Tibial nerve (tissue), 4 donors: ENCODE results near the gene CCT5. TPM values are rescaled to one million over a fixed set of nuclear protein-coding genes. Genes with fewer than 3 reads are reported as not detected.

ENCODE experiments used
- DNase-seq, 2 donors: peaks; one replicate each; pipeline ENCODE4 v3.0.0-alpha.2; 2019; ENCODE audit warnings: low spot score in 2 of 2
- H3K27ac ChIP-seq, 4 donors: fragments of 200-600 bp; sonication (generic) in 3 of 4; one replicate each; pipeline ENCODE4 v1.5.1; 2017 to 2019; ENCODE audit warnings: mild to moderate bottlenecking in 1 of 4
- H3K27me3 ChIP-seq, 2 donors: fragments of 200-600 bp; sonication (generic) in 1 of 2; one replicate each; pipeline versions ENCODE4 v1.5.1 to v1.6.0; 2017 to 2019
- H3K36me3 ChIP-seq, 3 donors: fragments of 200-600 bp; sonication (generic); one replicate each; pipeline ENCODE4 v1.5.1; 2018 to 2019
- H3K4me1 ChIP-seq, 4 donors: fragments of 200-600 bp; sonication (generic) in 3 of 4; one replicate each; pipeline ENCODE4 v1.5.1; 2017 to 2019
- H3K4me3 ChIP-seq, 4 donors: fragments of 200-600 bp; sonication (generic) in 3 of 4; one replicate each; pipeline ENCODE4 v1.5.1; 2017 to 2019; ENCODE audit warnings: mild to moderate bottlenecking in 1 of 4, moderate library complexity in 1 of 4
- H3K9me3 ChIP-seq, 4 donors: fragments of 200-600 bp; sonication (generic) in 3 of 4; one replicate each; pipeline ENCODE4 v1.5.1; 2017 to 2019
- CTCF ChIP-seq, 5 experiments: fragments of 200-600 bp in 3 of 5; fragments of 450-650 bp in 2 of 5; sonication (generic) in 3 of 5; IDR thresholded peaks; one replicate each; pipeline ENCODE4 v1.5.1; 2016 to 2019; ENCODE audit warnings: antibody characterized with exemption in 5 of 5, mild to moderate bottlenecking in 3 of 5, moderate library complexity in 2 of 5
- EP300 ChIP-seq, 2 donors: sonication (generic); formaldehyde crosslinking; IDR thresholded peaks; one replicate each; pipeline ENCODE4 v1.6.1; 2017; ENCODE audit warnings: antibody characterized with exemption in 2 of 2, mild to moderate bottlenecking in 1 of 2
- POLR2A ChIP-seq, 2 donors: fragments of 450-650 bp; IDR thresholded peaks; one replicate each; pipeline ENCODE4 v1.6.1; 2017; ENCODE audit warnings: antibody characterized with exemption in 2 of 2, mild to moderate bottlenecking in 2 of 2, moderate library complexity in 2 of 2
- WGBS, 2 donors: methylation state at CpG; one replicate each; pipeline ENCODE4 v1.1.5; 2018; 5-methylcytosine and 5-hydroxymethylcytosine counted together
- total RNA-seq, 4 donors: library from RNA; depleted of rRNA; stranded (reverse); fragments of >200 nt; gene quantifications; one replicate each; pipeline ENCODE4 v1.1.0, GENCODE V29; 2016

The CCT5 gene
- total RNA-seq, 4 donors from 2014 or later = 102 to 152 (median 120) TPM

- no peak for TF ChIP-seq EP300 (IDR thresholded peaks at IDR 0.05)
- no peak for TF ChIP-seq CTCF (IDR thresholded peaks at IDR 0.05)
- TF ChIP-seq POLR2A (IDR thresholded peaks at IDR 0.05) = no peak
- no peaks in the 10 kb centered on the region for H3K4me1 ChIP-seq
- H3K27me3 ChIP-seq = no peaks in the 10 kb centered on the region
- no peak overlapping the region for H3K27ac ChIP-seq
- 87 to 92% methylated on average over 5 of the region's 5 CpGs for WGBS, 2 donors
- H3K9me3 ChIP-seq = no peaks in the 10 kb centered on the region
- no peak overlapping the region for H3K4me3 ChIP-seq
- H3K36me3 ChIP-seq = peaks cover 0 to 15% (median 0%) of the 10 kb centered on the region in 3 donors
- no peak for DNase-seq
Observed at GRCh38 chr5:10300246-10300645, 50.2 kb downstream of the CCT5 start.

- TF ChIP-seq EP300 (IDR thresholded peaks at IDR 0.05) (no peak), CTCF (IDR thresholded peaks at IDR 0.05) (no peak), POLR2A (IDR thresholded peaks at IDR 0.05) (no peak)
- DNase-seq = no peak
Observed at GRCh38 chr5:10301266-10301665, 51.2 kb downstream of the CCT5 start.

GRCh38 chr5:10301842-10302610 lies 51.9 kb downstream of the CCT5 start:
- WGBS, 2 donors = 66 to 79% methylated on average over 11 of the region's 11 CpGs
- Histone ChIP-seq H3K4me1 (peaks cover 0 to 11% (median 3%) of the 10 kb centered on the region in 4 donors), H3K9me3 (no peaks in the 10 kb centered on the region), H3K27ac (peak overlapping the region in 1 of 4 donors; percentile 50), H3K4me3 (no peak overlapping the region), H3K27me3 (no peaks in the 10 kb centered on the region), H3K36me3 (peaks cover 0 to 7% (median 0%) of the 10 kb centered on the region in 3 donors)
- TF ChIP-seq EP300 (IDR thresholded peaks at IDR 0.05) (no peak), CTCF (IDR thresholded peaks at IDR 0.05) (no peak), POLR2A (IDR thresholded peaks at IDR 0.05) (no peak)
- no peak for DNase-seq

More at GRCh38 chr5:10301266-10301665, 51.2 kb downstream of the CCT5 start:
- Histone ChIP-seq H3K4me1 (peaks cover 0 to 4% (median under 1%) of the 10 kb centered on the region in 4 donors), H3K27me3 (no peaks in the 10 kb centered on the region), H3K9me3 (no peaks in the 10 kb centered on the region), H3K27ac (peak overlapping the region in 1 of 4 donors; percentile 51), H3K36me3 (peaks cover 0 to 7% (median 0%) of the 10 kb centered on the region in 3 donors), H3K4me3 (no peak overlapping the region)
- WGBS, 2 donors = 76 to 80% methylated on average over 7 of the region's 7 CpGs

- no peak for TF ChIP-seq POLR2A (IDR thresholded peaks at IDR 0.05)
- TF ChIP-seq CTCF (IDR thresholded peaks at IDR 0.05) = no peak
- no peak for TF ChIP-seq EP300 (IDR thresholded peaks at IDR 0.05)
- Histone ChIP-seq H3K27me3 (no peaks in the 10 kb centered on the region), H3K9me3 (no peaks in the 10 kb centered on the region), H3K4me1 (peaks cover 0 to 15% (median 3%) of the 10 kb centered on the region in 4 donors), H3K36me3 (peaks cover 0 to 7% (median 0%) of the 10 kb centered on the region in 3 donors), H3K27ac (peak overlapping the region in 1 of 4 donors; percentile 50), H3K4me3 (no peak overlapping the region)
- WGBS, 2 donors = 73 to 74% methylated on average over 2 of the region's 2 CpGs
- no peak for DNase-seq
Observed at GRCh38 chr5:10303201-10303600, 53.1 kb downstream of the CCT5 start.

GRCh38 chr5:10303699-10304170 lies 53.7 kb downstream of the CCT5 start:
- Histone ChIP-seq H3K9me3 (no peaks in the 10 kb centered on the region), H3K4me3 (no peak overlapping the region), H3K27me3 (no peaks in the 10 kb centered on the region), H3K27ac (no peak overlapping the region), H3K4me1 (peaks cover 0 to 15% (median 3%) of the 10 kb centered on the region in 4 donors), H3K36me3 (peaks cover 0 to 7% (median 0%) of the 10 kb centered on the region in 3 donors)
- WGBS, 2 donors = 74 to 96% methylated on average over 5 of the region's 5 CpGs
- TF ChIP-seq POLR2A (IDR thresholded peaks at IDR 0.05) (no peak), CTCF (IDR thresholded peaks at IDR 0.05) (no peak), EP300 (IDR thresholded peaks at IDR 0.05) (no peak)
- no peak for DNase-seq
